Measurements from ENCODE around the gene FGD2. TPM values are rescaled to one million over a fixed set of nuclear protein-coding genes. Genes with fewer than 3 reads are reported as not detected.

Gene FGD2
- total and polyA plus RNA-seq, 10 of the 15 experiments (the other 5 are each of a cell fraction or from before 2014, with no cell fraction given): 5.2 to 88.1 (median 33.2) TPM

DNA sequence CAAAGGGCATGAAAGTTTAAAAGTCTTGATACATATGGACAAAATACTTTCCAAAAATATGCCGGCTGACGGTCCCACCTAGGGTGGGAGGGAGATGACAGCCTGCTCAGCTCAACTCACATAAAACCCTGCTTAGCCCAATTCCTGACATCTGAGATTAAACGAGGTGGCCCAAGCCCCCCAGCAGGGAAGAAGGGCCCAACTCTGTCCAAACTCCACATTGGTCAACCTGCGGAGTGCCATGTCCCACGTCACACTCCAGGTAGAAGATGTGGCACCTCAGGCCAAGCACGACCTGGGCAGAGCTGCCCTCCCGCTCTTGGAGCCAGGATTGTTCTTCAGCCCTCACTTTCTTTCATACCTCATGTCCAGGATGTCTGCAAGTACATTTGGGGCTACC, 48.2 kb downstream of the FGD2 start:
- RAD21 ChIA-PET (ENCODE audit: unreplicated experiment): interaction anchor here (0.9 to 12.3 kb wide), 2 partner anchors 119 to 288 kb away, joined by 4 to 255 read pairs; partner anchors contain the start of gene PIM1
- no peak for ATAC-seq
- Histone ChIP-seq H3K27me3 (replicated peaks in 1 of 2; ENCODE audit: control insufficient read depth in 2 of 2, insufficient read depth in 2 of 2, low read length in 1 of 2) (no peaks in the 10 kb centered on the region), H3K27ac (ENCODE audit: control insufficient read depth, insufficient read depth) (no peak overlapping the region), H3K79me2 (ENCODE audit: control insufficient read depth, insufficient read depth, low read length) (no peaks in the 10 kb centered on the region), H3K4me2 (ENCODE audit: control insufficient read depth, insufficient read depth) (no peak overlapping the region), H3K9me3 (replicated peaks; ENCODE audit: control insufficient read depth, insufficient read depth, low read length) (no peaks in the 10 kb centered on the region), H4K20me1 (ENCODE audit: control insufficient read depth, insufficient read depth) (no peaks in the 10 kb centered on the region), H3K4me1 (ENCODE audit: control insufficient read depth, insufficient read depth, low read length) (peaks cover 32% of the 10 kb centered on the region), H3K9ac (ENCODE audit: control insufficient read depth, insufficient read depth, low read length) (no peak overlapping the region), H3K4me3 (no peak overlapping the region), H2AFZ (ENCODE audit: control insufficient read depth, low read depth, low read length) (no peak overlapping the region), H3K36me3 (ENCODE audit: control insufficient read depth in 2 of 2, insufficient read depth in 2 of 2, low read length in 1 of 2) (no peaks in the 10 kb centered on the region)
- POLR2A ChIA-PET: interaction anchor here (0.6 kb wide), 1 partner anchor 34 kb away, joined by 4 read pairs; no protein-coding TSS in a partner anchor
- BruUV-seq (replicated peaks): no TSS peak
- CTCF ChIA-PET: interaction anchor here (7.1 to 10.3 kb wide), 3 partner anchors 34 to 155 kb away, joined by 66 to 260 read pairs (median 126); partner anchors contain the start of gene PIM1
- in situ Hi-C loops (cut with MboI): loop anchor here (5.0 kb wide), 1 partner anchor 119 kb away; the partner anchor contains the start of gene PIM1
- TF ChIP-seq SMC3 (IDR thresholded peaks at IDR 0.05; ENCODE audit: borderline replicate concordance, low read length) (no peak), HDAC6 (IDR thresholded peaks at IDR 0.05; ENCODE audit: unreplicated experiment) (no peak), STAT1 (conservative IDR thresholded peaks at IDR 0.05) (no peak), ZNF217 (IDR thresholded peaks at IDR 0.05) (no peak), ZNF24 (IDR thresholded peaks at IDR 0.05) (no peak), NR2C2 (IDR thresholded peaks at IDR 0.05; ENCODE audit: borderline replicate concordance, control insufficient read depth, insufficient read length, low read depth) (no peak), SP1 (IDR thresholded peaks at IDR 0.05; ENCODE audit: low read depth, low read length) (no peak), ASH2L (IDR thresholded peaks at IDR 0.05; ENCODE audit: borderline replicate concordance, low read depth) (no peak), POU2F2 (IDR thresholded peaks at IDR 0.05; ENCODE audit: borderline replicate concordance, low read depth, low read length) (no peak), HDAC2 (IDR thresholded peaks at IDR 0.05) (no peak), ZSCAN29 (IDR thresholded peaks at IDR 0.05) (no peak), MEF2B (IDR thresholded peaks at IDR 0.05; ENCODE audit: partially characterized antibody, poor library complexity, severe bottlenecking) (no peak), TCF12 (IDR thresholded peaks at IDR 0.05; ENCODE audit: low read depth, low read length) (no peak), NBN (IDR thresholded peaks at IDR 0.05) (no peak), BCL11A (IDR thresholded peaks at IDR 0.05; ENCODE audit: low read depth, low read length) (no peak)
- TF ChIP-seq, protein P1, sequence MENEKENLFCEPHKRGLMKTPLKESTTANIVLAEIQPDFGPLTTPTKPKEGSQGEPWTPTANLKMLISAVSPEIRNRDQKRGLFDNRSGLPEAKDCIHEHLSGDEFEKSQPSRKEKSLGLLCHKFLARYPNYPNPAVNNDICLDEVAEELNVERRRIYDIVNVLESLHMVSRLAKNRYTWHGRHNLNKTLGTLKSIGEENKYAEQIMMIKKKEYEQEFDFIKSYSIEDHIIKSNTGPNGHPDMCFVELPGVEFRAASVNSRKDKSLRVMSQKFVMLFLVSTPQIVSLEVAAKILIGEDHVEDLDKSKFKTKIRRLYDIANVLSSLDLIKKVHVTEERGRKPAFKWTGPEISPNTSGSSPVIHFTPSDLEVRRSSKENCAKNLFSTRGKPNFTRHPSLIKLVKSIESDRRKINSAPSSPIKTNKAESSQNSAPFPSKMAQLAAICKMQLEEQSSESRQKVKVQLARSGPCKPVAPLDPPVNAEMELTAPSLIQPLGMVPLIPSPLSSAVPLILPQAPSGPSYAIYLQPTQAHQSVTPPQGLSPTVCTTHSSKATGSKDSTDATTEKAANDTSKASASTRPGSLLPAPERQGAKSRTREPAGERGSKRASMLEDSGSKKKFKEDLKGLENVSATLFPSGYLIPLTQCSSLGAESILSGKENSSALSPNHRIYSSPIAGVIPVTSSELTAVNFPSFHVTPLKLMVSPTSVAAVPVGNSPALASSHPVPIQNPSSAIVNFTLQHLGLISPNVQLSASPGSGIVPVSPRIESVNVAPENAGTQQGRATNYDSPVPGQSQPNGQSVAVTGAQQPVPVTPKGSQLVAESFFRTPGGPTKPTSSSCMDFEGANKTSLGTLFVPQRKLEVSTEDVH (IDR thresholded peaks at IDR 0.05; ENCODE audit: low read depth, partially characterized antibody): no peak
- TF ChIP-seq, protein P2, sequence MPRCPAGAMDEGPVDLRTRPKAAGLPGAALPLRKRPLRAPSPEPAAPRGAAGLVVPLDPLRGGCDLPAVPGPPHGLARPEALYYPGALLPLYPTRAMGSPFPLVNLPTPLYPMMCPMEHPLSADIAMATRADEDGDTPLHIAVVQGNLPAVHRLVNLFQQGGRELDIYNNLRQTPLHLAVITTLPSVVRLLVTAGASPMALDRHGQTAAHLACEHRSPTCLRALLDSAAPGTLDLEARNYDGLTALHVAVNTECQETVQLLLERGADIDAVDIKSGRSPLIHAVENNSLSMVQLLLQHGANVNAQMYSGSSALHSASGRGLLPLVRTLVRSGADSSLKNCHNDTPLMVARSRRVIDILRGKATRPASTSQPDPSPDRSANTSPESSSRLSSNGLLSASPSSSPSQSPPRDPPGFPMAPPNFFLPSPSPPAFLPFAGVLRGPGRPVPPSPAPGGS (IDR thresholded peaks at IDR 0.05; ENCODE audit: borderline replicate concordance, insufficient read depth, low read depth, low read length, poor library complexity, severe bottlenecking): no peak
- TF ChIP-seq, protein P3, sequence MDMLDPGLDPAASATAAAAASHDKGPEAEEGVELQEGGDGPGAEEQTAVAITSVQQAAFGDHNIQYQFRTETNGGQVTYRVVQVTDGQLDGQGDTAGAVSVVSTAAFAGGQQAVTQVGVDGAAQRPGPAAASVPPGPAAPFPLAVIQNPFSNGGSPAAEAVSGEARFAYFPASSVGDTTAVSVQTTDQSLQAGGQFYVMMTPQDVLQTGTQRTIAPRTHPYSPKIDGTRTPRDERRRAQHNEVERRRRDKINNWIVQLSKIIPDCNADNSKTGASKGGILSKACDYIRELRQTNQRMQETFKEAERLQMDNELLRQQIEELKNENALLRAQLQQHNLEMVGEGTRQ (IDR thresholded peaks at IDR 0.05; ENCODE audit: borderline replicate concordance, low read depth, low read length): no peak
- DNase-seq (ENCODE audit: low read depth, low spot score): no peak
- SMC1A ChIA-PET (ENCODE audit: uncharacterized antibody, unreplicated experiment): interaction anchor here (0.7 to 13.5 kb wide), 3 partner anchors 32 to 118 kb away, joined by 3 to 266 read pairs (median 3); partner anchors contain the start of gene PIM1
- intact Hi-C loops (cut with micrococcal nuclease; ENCODE audit: unreplicated experiment): loop anchor here (5.0 kb wide), 1 partner anchor 49 kb away; no protein-coding TSS in a partner anchor
- FAIRE-seq: no peak
- 39% methylated on average over 7 of the region's 7 CpGs for WGBS (ENCODE audit: insufficient coverage, insufficient replicate concordance, low lambda C conversion rate, missing lambda C conversion rate)
